HCT116 (cell line): ENCODE results near the gene ZNF555.

Source experiments
- ZNF274 ChIP-seq: fragments of 200-500 bp; sonication (Bioruptor generic); IDR thresholded peaks from 2 replicates; pipeline ENCODE4 v1.6.1; 2014; ENCODE audit warnings: mild to moderate bottlenecking, low read depth, low read length, inconsistent platforms
- TF ChIP-seq, protein P1 (sequence below), 3 experiments: fragments of 200-600 bp in 1 of 3; sonication (generic) in 1 of 3; IDR thresholded peaks in 2 of 3; conservative IDR thresholded peaks in 1 of 3; 2 replicates each; pipeline ENCODE4 v1.5.1; 2012 to 2017; ENCODE audit warnings: low read depth in 2 of 3, low read length in 2 of 3, antibody characterized with exemption in 1 of 3, borderline replicate concordance in 1 of 3, control low read depth in 1 of 3, mild to moderate bottlenecking in 1 of 3, mixed read lengths in 1 of 3, mixed run types in 1 of 3, moderate library complexity in 1 of 3; ENCODE audit not compliant: insufficient read depth in 1 of 3

DNA sequence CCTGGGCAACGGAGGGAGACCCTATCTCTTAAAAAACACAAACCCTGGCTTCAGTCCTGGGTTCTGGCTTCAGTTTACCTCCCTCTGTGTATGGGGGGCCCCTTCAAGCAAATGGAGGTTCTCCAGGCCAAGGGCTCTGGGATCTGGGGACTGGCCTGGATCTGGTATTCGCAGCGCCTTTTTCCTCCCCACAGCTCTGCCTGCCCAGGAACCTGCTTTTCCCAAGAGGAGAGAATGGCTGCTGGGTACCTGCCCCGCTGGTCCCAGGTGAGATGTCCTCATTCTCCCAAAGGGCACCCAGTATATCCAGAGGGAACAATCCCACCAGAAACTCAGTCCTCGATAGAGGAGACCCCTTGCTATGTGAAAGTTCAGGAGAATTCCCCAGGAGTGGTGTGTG lies 18.4 kb upstream of the ZNF555 start:
- TF ChIP-seq, protein P1, sequence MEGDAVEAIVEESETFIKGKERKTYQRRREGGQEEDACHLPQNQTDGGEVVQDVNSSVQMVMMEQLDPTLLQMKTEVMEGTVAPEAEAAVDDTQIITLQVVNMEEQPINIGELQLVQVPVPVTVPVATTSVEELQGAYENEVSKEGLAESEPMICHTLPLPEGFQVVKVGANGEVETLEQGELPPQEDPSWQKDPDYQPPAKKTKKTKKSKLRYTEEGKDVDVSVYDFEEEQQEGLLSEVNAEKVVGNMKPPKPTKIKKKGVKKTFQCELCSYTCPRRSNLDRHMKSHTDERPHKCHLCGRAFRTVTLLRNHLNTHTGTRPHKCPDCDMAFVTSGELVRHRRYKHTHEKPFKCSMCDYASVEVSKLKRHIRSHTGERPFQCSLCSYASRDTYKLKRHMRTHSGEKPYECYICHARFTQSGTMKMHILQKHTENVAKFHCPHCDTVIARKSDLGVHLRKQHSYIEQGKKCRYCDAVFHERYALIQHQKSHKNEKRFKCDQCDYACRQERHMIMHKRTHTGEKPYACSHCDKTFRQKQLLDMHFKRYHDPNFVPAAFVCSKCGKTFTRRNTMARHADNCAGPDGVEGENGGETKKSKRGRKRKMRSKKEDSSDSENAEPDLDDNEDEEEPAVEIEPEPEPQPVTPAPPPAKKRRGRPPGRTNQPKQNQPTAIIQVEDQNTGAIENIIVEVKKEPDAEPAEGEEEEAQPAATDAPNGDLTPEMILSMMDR (IDR thresholded peaks at IDR 0.05 in 2 of 3, conservative IDR thresholded peaks at IDR 0.05 in 1 of 3; ENCODE audit: borderline replicate concordance in 1 of 3, insufficient read depth in 1 of 3, low read depth in 2 of 3, low read length in 2 of 3) = no peak
- no peak for TF ChIP-seq ZNF274
